C4-2B (cell line): ENCODE measurements around the gene DBP.
A peak's percentile ranks its signal among the peaks of the same experiment; 100 is the strongest.

Source experiments
- H3K27ac ChIP-seq: fragments of 450-650 bp; 2 replicates; pipeline ENCODE4 v1.5.1; 2017
- CTCF ChIP-seq: fragments of 450-650 bp; conservative IDR thresholded peaks from 2 replicates; pipeline ENCODE4 v1.5.1; 2017; ENCODE audit warnings: mild to moderate bottlenecking
- ZFX ChIP-seq: fragments of 450-650 bp; IDR thresholded peaks from 2 replicates; pipeline ENCODE4 v1.6.1; 2017

Gene DBP

DNA sequence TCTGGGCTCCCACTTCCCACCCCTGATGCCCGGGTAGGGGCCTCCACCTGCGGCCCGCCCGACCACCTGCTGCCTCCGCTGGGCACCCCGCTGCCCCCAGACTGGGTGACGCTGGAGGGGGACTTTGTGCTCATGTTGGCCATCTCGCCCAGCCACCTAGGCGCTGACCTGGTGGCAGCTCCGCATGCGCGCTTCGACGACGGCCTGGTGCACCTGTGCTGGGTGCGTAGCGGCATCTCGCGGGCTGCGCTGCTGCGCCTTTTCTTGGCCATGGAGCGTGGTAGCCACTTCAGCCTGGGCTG is 7.9 kb downstream of the DBP start:
- H3K27ac ChIP-seq: peak overlapping the region; percentile 93; the same call in 1 of the 2 replicates
- no peak for TF ChIP-seq CTCF
- no peak for TF ChIP-seq ZFX

DNA sequence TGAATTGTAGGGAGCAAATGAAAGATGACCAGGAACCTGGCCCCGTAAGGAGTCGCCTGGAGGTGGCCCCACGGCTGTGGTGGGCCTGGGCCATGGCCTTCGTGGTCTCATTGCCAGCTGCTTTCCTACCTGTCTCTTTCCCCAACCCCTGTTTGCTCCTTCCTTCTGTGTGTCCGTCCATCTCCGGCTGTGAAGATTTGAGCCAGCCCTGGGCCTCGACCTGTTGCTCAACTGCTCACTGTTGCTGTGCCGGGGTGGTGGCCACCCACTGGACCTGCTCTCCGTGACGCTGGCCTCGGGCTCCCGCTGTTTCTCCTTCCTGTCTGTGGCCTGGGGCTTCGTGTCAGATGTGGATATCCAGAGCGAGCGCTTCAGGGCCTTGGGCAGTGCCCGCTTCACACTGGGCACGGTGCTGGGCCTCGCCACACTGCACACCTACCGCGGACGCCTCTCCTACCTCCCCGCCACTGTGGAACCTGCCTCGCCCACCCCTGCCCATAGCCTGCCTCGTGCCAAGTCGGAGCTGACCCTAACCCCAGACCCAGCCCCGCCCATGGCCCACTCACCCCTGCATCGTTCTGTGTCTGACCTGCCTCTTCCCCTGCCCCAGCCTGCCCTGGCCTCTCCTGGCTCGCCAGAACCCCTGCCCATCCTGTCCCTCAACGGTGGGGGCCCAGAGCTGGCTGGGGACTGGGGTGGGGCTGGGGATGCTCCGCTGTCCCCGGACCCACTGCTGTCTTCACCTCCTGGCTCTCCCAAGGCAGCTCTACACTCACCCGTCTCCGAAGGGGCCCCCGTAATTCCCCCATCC is 8.5 kb downstream of the DBP start:
- no peak overlapping the region for H3K27ac ChIP-seq
- TF ChIP-seq ZFX (no peak), CTCF (no peak)

DNA sequence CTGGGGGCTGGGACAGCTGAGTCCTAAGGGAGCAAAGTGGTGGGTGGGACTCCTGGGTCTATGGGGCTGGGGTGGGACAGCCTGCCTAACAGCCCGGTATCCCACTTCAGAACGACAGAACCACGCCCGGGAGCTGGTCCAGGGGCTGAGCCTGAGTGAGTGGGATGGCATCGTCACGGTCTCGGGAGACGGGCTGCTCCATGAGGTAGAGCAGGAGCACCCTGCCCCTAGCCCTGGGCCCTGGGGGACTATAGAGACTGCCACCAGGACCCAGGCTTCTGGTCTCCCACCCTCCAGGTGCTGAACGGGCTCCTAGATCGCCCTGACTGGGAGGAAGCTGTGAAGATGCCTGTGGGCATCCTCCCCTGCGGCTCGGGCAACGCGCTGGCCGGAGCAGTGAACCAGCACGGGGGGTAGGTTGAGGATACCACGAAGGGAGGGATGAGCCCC is 9.3 kb downstream of the DBP start:
- H3K27ac ChIP-seq: no peak overlapping the region

GRCh38 chr19:48627201-48627864 is 9.8 kb downstream of the DBP start:
- TF ChIP-seq CTCF: no peak
- no peak for TF ChIP-seq ZFX
- no peak overlapping the region for H3K27ac ChIP-seq

More for the DNA sequence above, 9.3 kb downstream of the DBP start:
- TF ChIP-seq CTCF (no peak), ZFX (no peak)

- TF ChIP-seq ZFX: no peak
- no peak for TF ChIP-seq CTCF
- no peak overlapping the region for H3K27ac ChIP-seq
Observed at GRCh38 chr19:48625891-48626327, 11.3 kb downstream of the DBP start.

GRCh38 chr19:48624791-48625723 is 12.1 kb downstream of the DBP start:
- peak overlapping the region; percentile 71 for H3K27ac ChIP-seq
- TF ChIP-seq ZFX: no peak
- TF ChIP-seq CTCF: no peak
